B cell (primary cell): ENCODE data around the gene APP. TPM values are rescaled to one million over a fixed set of nuclear protein-coding genes. Genes with fewer than 3 reads are reported as not detected.

ENCODE experiments used
- ATAC-seq: fragments of 200-7000 bp; cut with Tn5 transposase; one replicate; pipeline ENCODE4 v1.10.0; 2021; ENCODE audit warnings: low read depth, mild to moderate bottlenecking, moderate number of reproducible peaks, moderate library complexity
- CTCF ChIA-PET: fragments of 350-600 bp; sonication (Branson Sonifier 250); formaldehyde crosslinking; loops from one replicate; lab custom pipeline; 2021; ENCODE audit warnings: antibody characterized with exemption, inconsistent platforms; lab: Charles Lee
- POLR2A ChIA-PET: fragments of 350-600 bp; sonication (Branson Sonifier 250); formaldehyde crosslinking; loops from one replicate; lab custom pipeline; 2021; ENCODE audit warnings: antibody characterized with exemption; lab: Charles Lee
- DNase-seq: peaks from one replicate; pipeline ENCODE4 v3.0.0; 2013
- H2AFZ ChIP-seq: 2 replicates; pipeline ENCODE4 v1.6.1; 2012; ENCODE audit warnings: mild to moderate bottlenecking, low read depth, low read length; ENCODE audit not compliant: insufficient read depth, poor library complexity, severe bottlenecking
- H3K27ac ChIP-seq, 2 donors: 1 replicate in 1 of 2; 2 replicates in 1 of 2; pipeline ENCODE4 v1.5.1; 2012 to 2013; ENCODE audit warnings: low read length in 2 of 2, mild to moderate bottlenecking in 2 of 2, moderate library complexity in 1 of 2
- H3K27me3 ChIP-seq, 4 experiments: fragments of 200-600 bp in 1 of 4; sonication (generic) in 1 of 4; replicated peaks in 1 of 4; 1 replicate in 2 of 4; 2 replicates in 2 of 4; pipeline versions ENCODE4 v1.6.1 to v1.7.0; 2013 to 2016; ENCODE audit warnings: low read length in 3 of 4, mild to moderate bottlenecking in 2 of 4, mixed read lengths in 1 of 4, moderate library complexity in 1 of 4; ENCODE audit not compliant: insufficient read depth in 4 of 4, control insufficient read depth in 3 of 4; ENCODE audit errors: control extremely low read depth in 1 of 4
- H3K36me3 ChIP-seq, 2 experiments: replicated peaks in 1 of 2; 1 replicate in 1 of 2; 2 replicates in 1 of 2; pipeline versions ENCODE4 v1.6.1 to v1.7.1; 2013; ENCODE audit warnings: low read length in 1 of 2; ENCODE audit not compliant: insufficient read depth in 2 of 2, control insufficient read depth in 1 of 2; ENCODE audit errors: control extremely low read depth in 1 of 2, extremely low read depth in 1 of 2
- H3K4me1 ChIP-seq, 2 donors: fragments of 200-600 bp in 1 of 2; sonication (generic) in 1 of 2; 1 replicate in 1 of 2; 2 replicates in 1 of 2; pipeline versions ENCODE4 v1.5.1 to v1.6.1; 2013 to 2017; ENCODE audit warnings: low read length in 2 of 2; ENCODE audit not compliant: control insufficient read depth in 2 of 2, insufficient read depth in 2 of 2
- H3K4me2 ChIP-seq: replicated peaks from 2 replicates; pipeline ENCODE3; 2012; ENCODE audit warnings: mild to moderate bottlenecking, low read depth, low read length; ENCODE audit not compliant: poor library complexity, severe bottlenecking
- H3K4me3 ChIP-seq, 5 experiments: fragments of 200-600 bp in 1 of 5; sonication (generic) in 1 of 5; 1 replicate in 3 of 5; 2 replicates in 2 of 5; pipeline versions ENCODE4 v1.5.1 to v1.7.0; 2011 to 2016; ENCODE audit warnings: low read length in 4 of 5, mild to moderate bottlenecking in 4 of 5, low read depth in 2 of 5, control low read depth in 1 of 5, moderate library complexity in 1 of 5; ENCODE audit not compliant: insufficient read depth in 1 of 5; ENCODE audit errors: control extremely low read depth in 1 of 5, extremely low read depth in 1 of 5
- H3K79me2 ChIP-seq: fragments of 200-600 bp; sonication (generic); one replicate; pipeline ENCODE4 v1.6.0; 2016; ENCODE audit warnings: low read length; ENCODE audit not compliant: control insufficient read depth, insufficient read depth
- H3K9ac ChIP-seq: fragments of 200-600 bp; sonication (generic); 2 replicates; pipeline ENCODE4 v1.6.1; 2017; ENCODE audit warnings: mild to moderate bottlenecking, low read length, moderate library complexity
- H3K9me3 ChIP-seq, 3 donors: one replicate each; pipeline versions ENCODE4 v1.6.1 to v1.7.1; 2013; ENCODE audit warnings: low read length in 2 of 3; ENCODE audit not compliant: control insufficient read depth in 2 of 3, insufficient read depth in 1 of 3; ENCODE audit errors: control extremely low read depth in 1 of 3
- H4K20me1 ChIP-seq: 2 replicates; pipeline ENCODE4 v1.6.0; 2012; ENCODE audit warnings: mild to moderate bottlenecking, low read length; ENCODE audit not compliant: insufficient read depth, control insufficient read depth, poor library complexity, severe bottlenecking
- H3K27ac Mint-ChIP-seq: one replicate; pipeline ENCODE4 v1.8.0; 2021; ENCODE audit warnings: mixed read lengths
- H3K27me3 Mint-ChIP-seq: one replicate; pipeline ENCODE4 v1.8.0; 2021; ENCODE audit warnings: mixed read lengths
- H3K4me1 Mint-ChIP-seq: one replicate; pipeline ENCODE4 v1.8.0; 2021; ENCODE audit warnings: mixed read lengths
- H3K4me3 Mint-ChIP-seq: one replicate; pipeline ENCODE4 v1.8.0; 2021; ENCODE audit warnings: mixed read lengths
- H3K9me3 Mint-ChIP-seq: one replicate; pipeline ENCODE4 v1.8.0; 2022; ENCODE audit warnings: mixed read lengths; ENCODE audit not compliant: insufficient read depth
- CTCF ChIP-seq: fragments of 200-600 bp; IDR thresholded peaks from one replicate; pipeline ENCODE4 v1.8.0; 2022; ENCODE audit warnings: antibody characterized with exemption, mild to moderate bottlenecking
- WGBS: methylation state at CpG from one replicate; pipeline ENCODE4 v1.1.5; 2013; ENCODE audit warnings: missing lambda C conversion rate; ENCODE audit not compliant: insufficient coverage; 5-methylcytosine and 5-hydroxymethylcytosine counted together
- intact Hi-C: fragments of 100-400 bp; cut with micrococcal nuclease; formaldehyde crosslinking; loops from one replicate; pipeline ENCODE4 v1.10.0; 2022
- polyA plus RNA-seq: library from polyadenylated mRNA; depleted of rRNA; stranded (reverse); fragments of >200 nt; gene quantifications from 2 replicates; pipeline ENCODE4 v1.2.3, GENCODE V29; 2012
- total RNA-seq, 2 donors: library from RNA; stranded (reverse); fragments of 120-200 nt in 1 of 2; gene quantifications; 1 replicate in 1 of 2; 2 replicates in 1 of 2; pipeline versions ENCODE4 v1.2.3 to v1.2.4, GENCODE V29; 2013 to 2022

APP gene
- total and polyA plus RNA-seq, 2 donors (not counting 1 experiment from before 2014, with no cell fraction given) = 28.3 to 34.7 TPM

- no peaks in the 10 kb centered on the region for H3K9me3 Mint-ChIP-seq
- CTCF ChIA-PET = no interaction called here
- no peaks in the 10 kb centered on the region for H3K27me3 Mint-ChIP-seq
Observed at GRCh38 chr21:26020081-26020480, 150.5 kb downstream of the APP start.

GRCh38 chr21:26019236-26019635 lies 151.3 kb downstream of the APP start:
- no peak for ATAC-seq
- Histone ChIP-seq H3K36me3 (peaks cover 0 to 10% of the 10 kb centered on the region in 2 experiments), H3K9me3 (no peaks in the 10 kb centered on the region), H3K79me2 (no peaks in the 10 kb centered on the region), H3K27me3 (no peaks in the 10 kb centered on the region), H3K9ac (no peak overlapping the region), H4K20me1 (no peaks in the 10 kb centered on the region), H3K4me1 (no peaks in the 10 kb centered on the region), H2AFZ (no peak overlapping the region), H3K4me2 (no peak overlapping the region), H3K27ac (no peak overlapping the region), H3K4me3 (no peak overlapping the region)
- CTCF ChIA-PET = no interaction called here
- Mint-ChIP-seq H3K27me3 (no peaks in the 10 kb centered on the region), H3K4me1 (no peaks in the 10 kb centered on the region), H3K27ac (no peak overlapping the region), H3K4me3 (no peak overlapping the region), H3K9me3 (no peaks in the 10 kb centered on the region)
- 100% methylated on average over 1 of the region's 1 CpG for WGBS
- intact Hi-C loops = no loop called here
- TF ChIP-seq CTCF = no peak
- DNase-seq = no peak
- POLR2A ChIA-PET = no interaction called here

More at GRCh38 chr21:26020081-26020480, 150.5 kb downstream of the APP start:
- DNase-seq (no peak), ATAC-seq (no peak)
- H2AFZ ChIP-seq = no peak overlapping the region
- no peaks in the 10 kb centered on the region for H3K9me3 ChIP-seq
- H4K20me1 ChIP-seq = no peaks in the 10 kb centered on the region
- no peak overlapping the region for H3K4me3 ChIP-seq
- no peaks in the 10 kb centered on the region for H3K4me1 ChIP-seq
- no peaks in the 10 kb centered on the region for H3K79me2 ChIP-seq
- POLR2A ChIA-PET = no interaction called here
- Mint-ChIP-seq H3K4me3 (no peak overlapping the region), H3K27ac (no peak overlapping the region), H3K4me1 (no peaks in the 10 kb centered on the region)
- H3K9ac ChIP-seq = no peak overlapping the region
- WGBS = no CpG with 5 or more reads among the region's 4 CpGs
- no peak overlapping the region for H3K27ac ChIP-seq
- H3K4me2 ChIP-seq = no peak overlapping the region
- intact Hi-C loops = no loop called here
- no peaks in the 10 kb centered on the region for H3K27me3 ChIP-seq
- H3K36me3 ChIP-seq = peaks cover 0 to 10% of the 10 kb centered on the region in 2 experiments
- TF ChIP-seq CTCF = no peak
